Measurements from ENCODE around the gene ULBP2. TPM values are rescaled to one million over a fixed set of nuclear protein-coding genes. Genes with fewer than 3 reads are reported as not detected.
"Not testable (repeated sequence)": the region's sequence is repeated elsewhere in the genome, so short reads cannot be mapped to it uniquely, and the experiment has no call there.

ULBP2 gene
- total and polyA plus RNA-seq, 5 donors, result 0.31 to 1.2 (median 1.1) TPM

DNA sequence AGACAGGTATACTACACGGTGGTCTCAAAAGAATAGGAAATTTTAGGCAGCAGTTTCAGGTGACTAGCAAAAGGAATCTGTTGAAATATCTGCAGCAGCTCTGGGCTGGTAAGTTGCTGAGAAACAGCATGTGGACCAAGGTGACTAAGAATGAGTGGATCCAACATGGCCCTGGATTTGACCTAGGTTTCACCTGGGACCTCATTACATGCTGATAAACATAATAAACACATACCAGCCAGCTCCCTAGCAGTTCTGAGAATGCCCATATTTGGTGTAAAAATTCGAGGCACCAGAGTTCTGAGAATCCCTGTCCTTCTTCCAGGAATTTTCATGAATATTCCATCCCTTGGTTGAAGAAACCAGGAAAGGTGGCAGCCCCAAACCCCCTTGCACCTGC, 11.6 kb downstream of the ULBP2 start:
- H3K4me1 ChIP-seq (ENCODE audit: control insufficient read depth, insufficient read depth, low read length); DNase-seq; H3K4me3 ChIP-seq (ENCODE audit: low read length); intact Hi-C loops (cut with DNase I); H3K27ac ChIP-seq (ENCODE audit: low read length); ATAC-seq; H3K27me3 ChIP-seq (ENCODE audit: control insufficient read depth, insufficient read depth); H3K9me3 ChIP-seq (ENCODE audit: control insufficient read depth, low read length): not testable (repeated sequence)
- WGBS, result 27% methylated on average over 2 of the region's 2 CpGs

DNA sequence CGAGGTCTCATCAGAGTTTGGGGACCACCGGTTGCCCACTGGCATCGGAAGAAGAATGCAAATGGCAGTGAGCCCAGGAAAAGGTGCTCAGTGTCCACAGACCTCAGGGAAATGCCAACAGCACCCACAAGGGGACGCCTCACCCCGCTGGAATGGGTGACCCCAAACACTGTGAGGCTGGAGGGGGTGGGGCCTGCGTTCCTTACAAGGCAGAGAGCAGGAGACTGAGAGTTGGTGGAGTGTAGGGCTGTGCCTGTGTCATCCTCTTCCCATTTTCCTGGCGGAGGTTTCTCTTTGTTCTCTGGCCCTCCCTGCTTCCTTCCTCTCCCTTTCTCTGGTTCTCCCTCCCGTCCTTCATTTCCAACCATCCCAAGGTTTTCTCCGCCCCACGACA, 12.1 kb downstream of the ULBP2 start:
- H3K27me3 ChIP-seq (ENCODE audit: control insufficient read depth, insufficient read depth); H3K4me3 ChIP-seq (ENCODE audit: low read length); H3K9me3 ChIP-seq (ENCODE audit: control insufficient read depth, low read length); intact Hi-C loops (cut with DNase I); H3K27ac ChIP-seq (ENCODE audit: low read length); H3K4me1 ChIP-seq (ENCODE audit: control insufficient read depth, insufficient read depth, low read length); DNase-seq: not testable (repeated sequence)
- ATAC-seq, result peak; percentile 60 to 69
- WGBS, result 0% methylated on average over 3 of the region's 10 CpGs

DNA sequence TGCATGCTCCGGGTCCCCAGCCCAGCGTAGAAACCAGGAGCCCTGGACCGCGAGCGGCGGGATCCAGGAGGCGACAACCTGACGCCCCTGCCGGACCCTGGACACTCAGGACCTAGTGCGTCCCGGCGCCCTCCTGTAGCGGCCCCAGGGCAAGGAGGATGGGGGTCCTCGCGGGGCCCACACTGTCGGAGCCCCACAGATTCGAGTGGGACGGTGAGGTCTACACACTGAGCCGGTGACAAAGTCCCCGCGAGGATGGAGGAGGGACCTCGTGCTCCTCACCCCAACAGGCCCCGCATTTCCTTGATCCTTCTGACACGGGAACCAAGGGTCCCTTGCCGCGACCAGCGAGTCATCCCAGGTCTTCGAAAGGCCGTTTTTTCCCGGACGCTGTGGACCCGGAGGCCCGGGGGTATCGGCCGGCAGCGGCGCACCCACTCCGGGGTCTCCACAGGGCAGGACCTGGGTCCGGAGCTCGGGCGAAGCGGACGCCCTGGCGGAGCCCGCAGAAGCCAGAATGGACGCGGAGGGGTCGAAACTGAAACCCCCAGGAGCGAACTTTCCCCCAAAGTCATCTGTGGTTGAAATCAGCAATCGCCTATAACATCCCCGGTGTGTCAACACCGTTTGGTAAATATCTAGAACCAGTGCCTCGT, 12.6 kb downstream of the ULBP2 start:
- H3K4me1 ChIP-seq (ENCODE audit: control insufficient read depth, insufficient read depth, low read length); H3K27ac ChIP-seq (ENCODE audit: low read length); H3K4me3 ChIP-seq (ENCODE audit: low read length); DNase-seq; intact Hi-C loops (cut with DNase I); H3K27me3 ChIP-seq (ENCODE audit: control insufficient read depth, insufficient read depth); H3K9me3 ChIP-seq (ENCODE audit: control insufficient read depth, low read length): not testable (repeated sequence)
- WGBS, result 7% methylated on average over 33 of the region's 53 CpGs
- peak; percentile 43 to 50 for ATAC-seq

DNA sequence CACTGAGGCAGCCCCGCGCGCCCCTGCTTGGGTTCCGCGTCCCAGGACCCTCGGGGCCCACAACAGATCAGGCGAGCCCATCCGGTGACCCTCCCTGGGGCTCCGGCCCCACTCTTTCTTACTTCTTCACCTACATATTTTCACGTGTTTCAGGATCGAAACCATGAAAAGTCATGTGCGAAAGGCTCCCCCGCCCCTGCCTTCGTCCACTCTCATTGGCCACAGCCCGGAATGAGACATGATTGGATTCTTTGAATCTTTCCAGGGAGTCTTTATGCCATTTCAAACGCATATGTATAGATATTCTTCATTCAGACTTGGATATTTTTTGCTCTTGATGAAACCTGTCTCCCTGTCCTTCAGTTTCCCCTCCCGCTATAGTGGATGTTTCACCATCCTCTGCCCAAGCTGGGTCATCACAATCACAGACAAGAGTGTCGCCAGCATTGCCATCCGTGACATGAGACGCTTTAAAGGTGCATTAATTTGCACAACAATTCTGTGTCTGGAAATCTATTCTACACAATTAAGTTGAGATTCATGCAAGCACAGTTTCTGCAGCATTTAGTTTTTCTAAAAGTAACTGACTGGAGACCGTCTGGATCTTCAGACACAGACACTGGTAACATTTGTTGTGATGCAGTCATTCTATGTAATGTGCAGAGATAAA, 13.3 kb downstream of the ULBP2 start:
- H3K9me3 ChIP-seq (ENCODE audit: control insufficient read depth, low read length); H3K27ac ChIP-seq (ENCODE audit: low read length); H3K4me3 ChIP-seq (ENCODE audit: low read length); DNase-seq; H3K4me1 ChIP-seq (ENCODE audit: control insufficient read depth, insufficient read depth, low read length); intact Hi-C loops (cut with DNase I); H3K27me3 ChIP-seq (ENCODE audit: control insufficient read depth, insufficient read depth); ATAC-seq: not testable (repeated sequence)
- 25% methylated on average over 12 of the region's 21 CpGs for WGBS

DNA sequence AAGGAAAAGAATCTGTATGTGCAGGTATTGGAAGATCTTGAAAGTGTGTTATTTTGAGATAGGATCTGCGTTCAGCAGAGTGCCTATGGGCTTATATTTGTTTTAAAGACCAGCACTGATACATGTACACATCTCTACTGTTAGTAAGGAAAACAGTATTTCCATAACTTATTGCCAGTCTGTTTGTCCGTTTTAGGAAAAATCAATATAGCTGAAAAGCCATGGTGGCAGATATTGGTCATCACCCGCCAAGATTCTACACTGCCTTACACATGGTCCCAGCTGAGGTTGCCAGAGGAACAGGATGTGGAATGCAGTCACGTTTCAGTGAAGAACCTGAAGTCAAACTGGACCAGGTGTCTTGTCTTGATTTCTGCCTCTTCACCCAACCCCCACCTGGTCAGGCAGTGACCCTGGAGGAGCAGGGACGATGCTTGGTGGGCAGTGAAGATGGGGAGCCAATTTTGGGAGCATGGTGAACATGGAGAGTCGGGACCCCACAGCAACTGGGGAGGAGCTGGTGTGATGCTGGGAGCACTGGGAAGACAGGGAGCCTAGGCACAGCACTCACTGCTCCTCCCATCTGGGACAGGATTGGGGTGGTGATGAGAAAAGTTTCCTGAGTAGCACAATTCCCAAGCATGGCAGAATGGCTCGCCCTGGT, 14.0 kb downstream of the ULBP2 start:
- DNase-seq; ATAC-seq; intact Hi-C loops (cut with DNase I); H3K27me3 ChIP-seq (ENCODE audit: control insufficient read depth, insufficient read depth); H3K9me3 ChIP-seq (ENCODE audit: control insufficient read depth, low read length); H3K4me3 ChIP-seq (ENCODE audit: low read length); H3K27ac ChIP-seq (ENCODE audit: low read length); H3K4me1 ChIP-seq (ENCODE audit: control insufficient read depth, insufficient read depth, low read length): not testable (repeated sequence)
- WGBS, result 34% methylated on average over 7 of the region's 7 CpGs

DNA sequence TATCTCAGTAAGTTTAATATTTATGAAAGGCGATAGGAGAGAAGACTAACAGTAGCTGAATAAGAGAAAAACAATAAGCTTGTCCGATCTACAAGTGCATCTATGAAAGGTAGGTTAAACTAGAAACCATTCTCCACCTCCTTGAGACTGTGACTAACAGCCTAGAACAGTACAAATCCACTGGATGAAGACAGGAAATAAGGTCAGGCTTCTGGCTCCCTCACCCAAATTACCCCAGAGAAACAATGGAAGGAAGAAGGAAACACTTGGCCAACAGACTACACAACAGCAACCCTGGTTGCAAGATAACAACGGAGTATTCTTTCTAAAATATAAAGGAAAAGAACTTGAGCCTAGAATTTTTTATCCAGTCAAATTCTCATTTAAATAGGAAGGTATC, 16.3 kb downstream of the ULBP2 start:
- H3K27me3 ChIP-seq (ENCODE audit: control insufficient read depth, insufficient read depth); H3K27ac ChIP-seq (ENCODE audit: low read length); H3K4me1 ChIP-seq (ENCODE audit: control insufficient read depth, insufficient read depth, low read length); H3K9me3 ChIP-seq (ENCODE audit: control insufficient read depth, low read length); DNase-seq; H3K4me3 ChIP-seq (ENCODE audit: low read length); ATAC-seq; intact Hi-C loops (cut with DNase I): not testable (repeated sequence)
- 42% methylated on average over 3 of the region's 3 CpGs for WGBS

DNA sequence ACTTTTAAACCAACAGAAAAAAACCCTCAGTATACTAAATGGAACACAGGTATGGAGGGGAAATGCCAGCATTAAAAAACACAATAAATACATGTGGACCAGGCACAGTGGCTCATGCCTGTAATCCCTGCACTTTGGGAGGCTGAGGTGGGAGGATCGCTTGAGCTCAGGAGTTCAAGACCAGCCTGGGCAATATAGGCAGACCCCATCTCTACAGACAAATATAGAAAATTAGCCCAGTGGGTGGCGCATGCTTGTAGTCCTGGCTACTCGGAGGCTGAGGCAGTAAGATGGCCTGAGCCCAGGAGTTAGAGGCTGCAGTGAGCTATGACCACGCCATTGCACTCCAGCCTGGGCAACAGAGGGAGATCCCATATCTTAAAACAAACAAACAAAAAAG, 18.0 kb downstream of the ULBP2 start:
- H3K27me3 ChIP-seq (ENCODE audit: control insufficient read depth, insufficient read depth); H3K9me3 ChIP-seq (ENCODE audit: control insufficient read depth, low read length); intact Hi-C loops (cut with DNase I); H3K4me1 ChIP-seq (ENCODE audit: control insufficient read depth, insufficient read depth, low read length); DNase-seq; H3K27ac ChIP-seq (ENCODE audit: low read length); H3K4me3 ChIP-seq (ENCODE audit: low read length); ATAC-seq: not testable (repeated sequence)
- WGBS, result 71% methylated on average over 2 of the region's 4 CpGs

DNA sequence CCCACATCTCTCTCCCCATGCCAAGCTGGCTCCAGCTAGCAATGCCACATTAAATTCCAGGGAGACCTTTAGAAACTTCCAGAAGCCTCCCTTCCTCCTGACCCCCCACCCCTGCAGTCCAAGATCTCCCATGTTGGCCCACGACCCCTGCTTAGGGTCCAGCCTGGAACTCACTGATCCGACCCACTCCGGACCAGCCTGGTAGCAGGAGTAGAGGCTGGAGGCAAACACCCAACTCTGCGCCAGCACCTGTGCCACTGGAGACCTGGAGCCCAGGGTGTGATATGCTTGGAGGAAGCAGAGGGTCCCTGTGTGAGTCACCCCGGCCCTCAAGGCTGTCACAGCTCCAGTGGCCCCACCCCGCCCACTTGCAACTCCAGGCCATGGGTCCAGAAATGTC, 18.7 kb downstream of the ULBP2 start:
- Histone ChIP-seq H3K4me1 (ENCODE audit: control insufficient read depth, insufficient read depth, low read length) (peaks cover 4% of the 10 kb centered on the region), H3K9me3 (ENCODE audit: control insufficient read depth, low read length) (no peaks in the 10 kb centered on the region), H3K27ac (ENCODE audit: low read length) (no peak overlapping the region), H3K4me3 (ENCODE audit: low read length) (no peak overlapping the region), H3K27me3 (ENCODE audit: control insufficient read depth, insufficient read depth) (no peaks in the 10 kb centered on the region)
- ATAC-seq (no peak), DNase-seq (peak in 1 of 3 donors; percentile 17)
- WGBS, result 78% methylated on average over 6 of the region's 6 CpGs
- intact Hi-C loops (cut with DNase I), result no loop called here

DNA sequence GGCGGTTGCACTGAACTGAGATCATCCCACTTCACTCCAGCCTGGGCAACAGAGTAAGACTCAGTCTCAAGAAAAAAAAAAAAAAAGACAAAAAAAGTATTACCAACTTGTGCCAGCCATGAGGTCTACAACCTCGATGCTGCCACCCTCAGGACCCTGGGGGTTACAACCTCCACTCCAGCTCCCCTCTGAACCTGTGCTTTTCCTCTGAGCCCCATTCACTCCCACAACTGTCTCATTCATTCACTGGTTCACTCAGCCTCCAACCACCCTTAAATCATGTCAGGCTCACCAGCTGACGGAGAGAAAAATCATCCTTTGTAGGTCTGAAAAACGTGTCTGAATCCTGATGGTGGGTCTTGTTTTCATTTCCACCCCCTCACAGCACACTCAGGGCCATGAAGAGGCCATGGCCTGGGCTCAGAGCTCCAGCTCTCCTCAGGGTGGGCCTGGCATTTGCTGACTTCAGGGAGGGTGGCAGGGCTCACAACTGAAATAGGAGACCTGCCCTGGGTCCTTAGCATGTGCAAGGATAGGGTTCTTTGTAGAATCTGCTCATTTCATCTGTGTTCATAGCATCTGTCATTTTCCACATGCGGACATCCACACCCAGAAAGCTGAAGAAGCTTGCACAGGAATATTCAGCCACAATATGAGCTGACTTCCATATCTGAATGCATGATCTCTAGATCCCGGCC, 20.1 kb downstream of the ULBP2 start:
- no peak for ATAC-seq
- Histone ChIP-seq H3K27me3 (ENCODE audit: control insufficient read depth, insufficient read depth) (no peaks in the 10 kb centered on the region), H3K4me1 (ENCODE audit: control insufficient read depth, insufficient read depth, low read length) (peaks cover 4% of the 10 kb centered on the region), H3K9me3 (ENCODE audit: control insufficient read depth, low read length) (no peaks in the 10 kb centered on the region), H3K4me3 (ENCODE audit: low read length) (no peak overlapping the region), H3K27ac (ENCODE audit: low read length) (no peak overlapping the region)
- no peak for DNase-seq
- intact Hi-C loops (cut with DNase I), result no loop called here
- 67% methylated on average over 6 of the region's 6 CpGs for WGBS

DNA sequence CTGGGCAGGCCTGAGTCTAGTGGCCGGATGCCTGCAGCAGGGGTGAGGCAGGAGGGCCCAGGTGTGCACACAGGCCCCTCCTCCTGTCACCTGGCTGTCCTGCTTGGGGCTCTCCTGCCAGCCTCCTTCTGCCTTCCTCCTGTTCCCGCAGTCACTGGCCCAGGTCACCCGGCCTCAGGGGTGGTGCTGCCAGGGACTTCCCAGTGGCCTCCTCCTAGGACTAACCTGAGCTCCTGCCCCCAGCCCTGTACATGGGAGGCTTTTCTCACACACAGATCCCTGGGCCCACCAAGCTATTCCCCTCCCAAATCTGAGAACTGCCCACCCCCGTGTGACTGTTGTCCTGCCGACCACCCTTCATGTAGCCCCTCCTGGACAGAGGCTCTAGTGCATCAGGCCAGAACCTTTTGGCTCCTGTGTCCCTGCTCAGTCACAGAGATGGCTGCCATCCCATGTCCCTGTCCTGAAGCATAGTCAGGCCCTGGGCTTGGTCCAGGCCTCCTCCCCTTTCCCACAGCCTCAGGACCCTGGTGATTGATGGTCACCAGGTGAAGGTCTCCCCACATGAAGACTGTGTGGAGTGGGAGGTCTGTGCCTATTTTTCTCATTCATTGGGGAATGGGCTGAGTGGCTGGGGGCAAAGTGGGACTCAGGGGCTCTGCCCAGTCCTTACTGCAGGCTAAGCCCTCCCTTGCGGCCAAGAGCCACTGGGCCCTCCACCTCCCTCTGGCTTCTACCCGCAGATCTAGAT, 20.8 kb downstream of the ULBP2 start:
- peak in 1 of 3 donors; percentile 38 for DNase-seq
- intact Hi-C loops (cut with DNase I), result no loop called here
- no peaks in the 10 kb centered on the region for H3K27me3 ChIP-seq (ENCODE audit: control insufficient read depth, insufficient read depth)

More for the DNA sequence above, 20.8 kb downstream of the ULBP2 start:
- Histone ChIP-seq H3K4me1 (ENCODE audit: control insufficient read depth, insufficient read depth, low read length) (peaks cover 4% of the 10 kb centered on the region), H3K9me3 (ENCODE audit: control insufficient read depth, low read length) (no peaks in the 10 kb centered on the region), H3K4me3 (ENCODE audit: low read length) (no peak overlapping the region), H3K27ac (ENCODE audit: low read length) (no peak overlapping the region)
- ATAC-seq, result no peak
- 75% methylated on average over 6 of the region's 7 CpGs for WGBS
